GM21619 (cell line): ENCODE measurements around the gene TMUB1.
"Not testable (repeated sequence)": the region's sequence is repeated elsewhere in the genome, so short reads cannot be mapped to it uniquely, and the experiment has no call there.

ENCODE experiments used
- ATAC-seq: cut with Tn5 transposase; IDR thresholded peaks from one replicate; pipeline ENCODE4 v1.9.1; 2021; ENCODE audit not compliant: unreplicated experiment

Gene TMUB1

DNA sequence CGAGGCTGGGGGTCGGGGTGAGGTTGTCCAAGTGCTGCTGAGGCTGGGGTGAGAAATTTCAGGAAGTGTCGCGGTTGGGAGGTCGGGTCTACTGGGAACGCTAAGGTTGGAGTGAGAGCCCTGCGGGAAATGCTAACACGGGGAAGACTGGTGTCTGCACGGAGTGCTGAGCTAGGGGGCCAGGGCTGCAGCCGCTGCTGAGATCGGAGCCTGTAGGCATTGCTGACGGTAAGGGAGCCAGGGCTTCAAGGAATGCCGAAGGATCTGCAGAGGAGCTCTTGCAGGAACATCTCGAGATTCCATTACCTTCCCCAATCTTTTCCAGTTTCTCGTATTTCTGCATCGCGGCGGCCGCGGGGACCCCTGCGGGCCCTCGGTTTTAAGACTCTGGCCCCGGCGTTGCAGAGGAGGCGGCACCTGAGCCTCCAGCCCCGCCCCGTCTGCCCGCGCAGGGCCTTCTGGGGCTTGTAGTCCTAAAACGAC, 25.7 kb downstream of the TMUB1 start, which contains the start of gene CDK5:
CDK5 (minus strand) TSS at position 392 of the 483 bp plus-strand sequence; CDS start at position 343, 49 bp downstream.
- peak; percentile 10 for ATAC-seq

GRCh38 chr7:151056666-151057505, 26.4 kb downstream of the TMUB1 start:
- no peak for ATAC-seq

DNA sequence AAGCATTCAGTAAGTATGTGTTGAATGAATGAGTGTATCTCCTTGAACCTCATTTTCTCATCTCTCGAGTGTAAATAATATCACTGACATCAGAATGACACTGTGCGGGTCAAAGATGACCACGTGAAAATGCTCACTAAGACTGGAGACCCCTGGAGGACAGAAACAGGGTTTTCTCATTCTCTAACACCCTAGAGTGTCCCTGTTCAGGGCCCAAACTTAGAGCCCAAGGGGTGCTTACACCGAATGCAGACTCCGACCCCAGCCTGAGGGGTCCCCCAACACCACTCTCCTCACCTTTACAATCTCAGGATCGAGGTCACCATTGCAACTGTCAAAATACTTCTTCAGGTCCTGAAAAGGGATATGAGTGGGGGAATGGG, 27.0 kb downstream of the TMUB1 start:
- ATAC-seq, result no peak

GRCh38 chr7:151053751-151054150, 29.5 kb downstream of the TMUB1 start:
- ATAC-seq, result no peak

- ATAC-seq, result no peak
Measured at GRCh38 chr7:151053096-151053495, 30.2 kb downstream of the TMUB1 start.

- ATAC-seq, result no peak
Measured at GRCh38 chr7:151051108-151051507, 32.2 kb downstream of the TMUB1 start.

DNA sequence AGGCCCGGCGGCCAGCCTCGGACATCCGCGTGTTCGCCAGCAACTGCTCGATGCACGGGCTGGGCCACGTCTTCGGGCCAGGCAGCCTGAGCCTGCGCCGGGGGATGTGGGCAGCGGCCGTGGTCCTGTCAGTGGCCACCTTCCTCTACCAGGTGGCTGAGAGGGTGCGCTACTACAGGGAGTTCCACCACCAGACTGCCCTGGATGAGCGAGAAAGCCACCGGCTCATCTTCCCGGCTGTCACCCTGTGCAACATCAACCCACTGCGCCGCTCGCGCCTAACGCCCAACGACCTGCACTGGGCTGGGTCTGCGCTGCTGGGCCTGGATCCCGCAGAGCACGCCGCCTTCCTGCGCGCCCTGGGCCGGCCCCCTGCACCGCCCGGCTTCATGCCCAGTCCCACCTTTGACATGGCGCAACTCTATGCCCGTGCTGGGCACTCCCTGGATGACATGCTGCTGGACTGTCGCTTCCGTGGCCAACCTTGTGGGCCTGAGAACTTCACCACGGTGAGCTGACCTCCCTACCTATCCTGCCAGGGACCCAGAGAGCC, 34.3 kb downstream of the TMUB1 start:
- no peak for ATAC-seq

GRCh38 chr7:151047976-151048815, 35.1 kb downstream of the TMUB1 start, which contains the start of gene ASIC3:
Gene ASIC3, plus strand, starts transcription at chr7:151048531. Its CDS starts 355 bp downstream, at chr7:151048886.
- ATAC-seq, result no peak

DNA sequence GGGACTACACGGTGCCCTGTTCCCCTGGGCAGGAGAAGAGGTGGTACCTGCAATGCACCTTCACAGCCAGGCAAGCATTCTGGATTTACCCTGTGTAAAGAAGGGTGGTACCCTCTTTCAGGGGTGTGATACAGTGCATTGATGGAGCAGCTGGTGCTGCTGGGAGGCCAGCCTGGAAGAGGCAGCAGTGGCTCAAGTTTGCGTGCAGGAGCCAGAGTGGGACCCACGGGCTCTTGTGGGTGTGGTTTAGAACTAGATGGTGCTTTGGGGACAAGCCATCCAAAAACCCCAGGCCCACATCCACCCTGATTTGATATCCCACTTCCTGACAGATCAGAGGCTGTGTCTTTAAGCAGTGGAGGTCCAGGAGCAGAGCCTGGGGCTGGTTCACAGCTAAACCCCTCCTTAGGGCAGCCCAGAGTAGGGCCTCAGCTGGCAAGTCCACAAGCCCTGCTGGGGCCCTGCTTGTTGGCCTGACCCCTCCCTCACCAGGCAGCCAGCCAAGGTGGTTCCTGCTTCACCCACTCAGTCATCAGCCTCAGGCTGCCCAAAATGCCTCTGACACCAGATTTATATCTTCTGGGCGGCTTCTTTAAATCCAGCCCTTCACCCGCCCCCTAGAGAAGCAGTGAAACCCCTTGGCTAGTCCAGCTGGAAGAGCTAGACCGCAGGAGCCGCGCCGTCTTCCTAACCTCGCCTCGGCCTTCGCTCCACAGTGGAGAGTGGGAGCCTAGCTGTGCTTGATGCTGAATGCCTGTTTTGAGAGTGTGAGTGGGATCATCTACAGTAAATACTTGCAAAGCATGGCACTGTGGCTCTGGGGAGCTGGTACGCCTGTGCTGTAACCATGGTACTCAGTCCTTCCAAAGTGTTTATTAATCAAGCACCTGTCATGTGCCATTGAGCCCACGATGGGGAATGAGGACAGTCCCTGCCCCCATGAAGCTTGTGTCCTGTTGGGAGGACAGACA, 36.4 kb downstream of the TMUB1 start:
- no peak for ATAC-seq

- ATAC-seq, result no peak
Measured at GRCh38 chr7:151045967-151046366, 37.3 kb downstream of the TMUB1 start.

DNA sequence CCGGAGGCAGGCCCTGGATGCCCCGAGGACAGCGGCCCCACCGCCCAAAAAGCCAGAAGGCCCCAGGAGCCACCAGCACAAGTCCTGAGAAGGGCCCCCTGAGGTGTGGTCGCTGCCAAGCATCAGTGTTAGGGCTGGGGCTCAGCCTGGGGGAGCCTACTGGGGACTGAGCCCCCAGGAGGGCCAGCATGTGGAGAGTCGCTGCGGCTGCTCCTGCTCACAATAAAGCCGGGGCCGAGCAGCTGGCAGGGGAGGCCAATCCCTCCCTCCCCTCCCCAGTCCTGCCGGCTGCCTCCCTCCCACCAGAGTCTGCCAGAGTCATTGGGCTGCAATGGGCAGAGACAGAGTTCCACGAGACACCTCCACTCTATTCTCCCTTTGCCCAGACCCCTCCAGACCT, 38.0 kb downstream of the TMUB1 start:
- ATAC-seq, result no peak

DNA sequence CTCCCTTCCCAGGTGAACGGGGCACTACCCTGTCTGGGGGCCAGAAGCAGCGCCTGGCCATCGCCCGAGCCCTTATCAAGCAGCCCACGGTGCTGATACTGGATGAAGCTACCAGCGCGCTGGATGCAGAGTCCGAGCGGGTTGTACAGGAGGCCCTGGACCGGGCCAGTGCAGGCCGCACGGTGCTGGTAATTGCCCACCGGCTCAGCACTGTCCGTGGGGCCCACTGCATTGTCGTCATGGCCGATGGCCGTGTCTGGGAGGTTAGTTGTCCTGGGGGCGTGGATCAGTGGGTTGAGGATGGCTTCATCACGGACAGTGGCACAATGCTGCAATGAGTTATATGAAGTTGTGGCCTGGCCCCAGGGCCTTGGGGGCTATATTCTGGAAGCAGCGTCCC, 39.3 kb downstream of the TMUB1 start:
- ATAC-seq, result no peak

DNA sequence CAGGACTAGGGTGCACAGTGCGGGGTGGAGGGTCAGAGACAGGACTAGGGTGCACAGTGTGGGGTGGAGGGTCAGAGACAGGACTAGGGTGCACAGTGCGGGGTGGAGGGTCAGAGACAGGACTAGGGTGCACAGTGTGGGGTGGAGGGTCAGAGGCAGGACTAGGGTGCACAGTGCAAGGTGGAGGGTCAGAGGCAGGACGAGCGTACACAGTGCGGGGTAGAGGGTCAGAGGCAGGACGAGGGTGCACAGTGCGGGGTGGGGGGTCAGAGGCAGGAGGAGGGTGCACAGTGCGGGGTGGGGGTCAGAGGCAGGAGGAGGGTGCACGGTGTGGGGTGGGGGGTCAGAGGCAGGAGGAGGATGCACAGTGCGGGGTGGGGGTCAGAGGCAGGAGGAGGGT, 39.8 kb downstream of the TMUB1 start:
- ATAC-seq, result not testable (repeated sequence)

- ATAC-seq, result no peak
Measured at GRCh38 chr7:151040616-151041375, 42.5 kb downstream of the TMUB1 start.

DNA sequence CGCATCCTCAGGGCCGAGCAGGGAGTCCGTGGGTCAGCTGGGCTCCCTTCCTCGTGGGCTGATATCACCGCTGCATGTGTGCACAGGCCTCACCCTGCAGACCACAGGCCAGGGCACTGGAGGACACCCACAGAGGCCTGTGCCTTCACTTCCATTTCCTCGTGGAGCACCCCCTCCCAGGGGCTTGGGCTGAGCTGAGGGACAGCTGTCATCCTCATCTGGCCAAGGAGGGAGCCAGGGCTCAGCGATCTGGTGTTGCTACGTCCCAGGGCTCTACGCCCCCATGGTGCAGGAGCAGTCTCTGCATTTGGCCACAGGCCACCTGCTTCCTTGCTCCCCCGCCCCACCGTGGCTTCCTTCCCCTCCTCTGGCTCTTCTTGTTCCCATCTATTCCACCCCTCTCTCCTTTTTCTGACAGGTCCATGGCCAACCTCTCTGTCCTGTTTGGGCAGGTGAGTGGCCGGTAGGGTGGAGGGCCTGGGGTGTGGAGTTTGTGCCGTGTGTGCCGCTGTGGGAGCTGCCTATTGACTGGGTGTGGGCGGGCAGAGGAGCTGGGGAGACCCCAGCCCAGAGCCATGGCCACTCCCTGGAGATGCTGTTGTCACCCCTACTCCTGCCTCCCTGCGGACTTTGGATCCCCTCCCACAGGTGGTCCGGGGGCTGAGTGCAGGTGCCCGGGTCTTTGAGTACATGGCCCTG, 43.3 kb downstream of the TMUB1 start:
- ATAC-seq, result no peak

DNA sequence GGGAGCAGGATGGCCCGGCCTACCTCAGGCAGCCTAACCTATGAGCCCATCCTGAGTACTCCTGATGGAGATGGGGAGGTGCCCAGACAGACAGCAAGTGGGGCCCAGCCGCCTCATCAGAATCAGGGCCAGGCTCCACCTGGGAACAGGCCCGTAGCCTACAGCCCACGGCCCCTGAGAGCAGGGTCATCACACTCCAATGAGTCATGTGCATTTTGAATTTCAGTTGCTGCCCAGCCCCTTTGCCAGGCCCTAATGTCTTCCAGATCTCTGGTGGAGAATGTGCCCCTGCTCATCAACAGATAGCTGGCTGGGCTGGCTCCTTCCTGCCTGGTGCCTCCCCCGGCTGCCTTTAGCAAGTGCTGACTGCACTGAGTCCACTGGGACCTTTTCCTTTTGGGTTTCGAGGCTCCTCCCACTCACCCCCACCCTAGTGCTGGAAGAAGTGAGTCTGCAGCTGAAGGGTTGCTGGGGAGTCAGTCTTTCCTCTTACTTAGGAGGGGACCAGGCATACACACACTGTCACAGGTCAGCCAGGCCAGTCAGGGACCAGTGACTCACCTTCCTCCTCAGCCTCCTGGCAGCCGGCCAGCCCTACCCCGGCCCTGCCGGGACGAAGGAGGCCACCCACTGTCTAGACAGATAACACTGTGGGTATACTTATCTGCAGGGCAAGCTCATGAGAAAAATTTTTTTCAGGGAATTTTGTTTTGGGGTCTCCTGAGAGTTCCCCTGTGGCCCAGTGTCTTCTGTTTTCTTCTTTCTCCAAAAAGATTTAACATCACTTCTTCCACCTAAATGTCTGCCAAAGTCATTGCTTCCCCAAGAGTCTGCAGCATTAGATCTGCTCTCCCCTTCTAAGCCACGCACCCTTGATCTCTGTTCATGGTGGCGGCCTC, 44.1 kb downstream of the TMUB1 start:
- no peak for ATAC-seq

DNA sequence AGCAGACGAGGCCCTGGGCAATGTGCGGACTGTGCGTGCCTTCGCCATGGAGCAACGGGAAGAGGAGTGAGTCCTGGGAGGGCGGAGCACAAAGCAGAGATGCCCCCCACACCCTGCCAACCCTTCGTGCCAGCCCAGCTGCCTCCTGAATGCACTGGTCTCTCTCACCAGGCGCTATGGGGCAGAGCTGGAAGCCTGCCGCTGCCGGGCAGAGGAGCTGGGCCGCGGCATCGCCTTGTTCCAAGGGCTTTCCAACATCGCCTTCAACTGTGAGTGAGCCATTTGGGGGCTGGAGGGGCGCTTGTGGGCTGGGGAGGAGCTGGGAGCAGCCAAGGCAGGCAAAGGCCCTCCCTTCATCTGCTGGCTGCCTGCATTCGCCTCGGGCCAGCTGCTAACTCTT, 47.4 kb downstream of the TMUB1 start:
- ATAC-seq, result no peak
